Endometrial microvascular endothelial cells (primary cell): ENCODE data around the gene SPACDR. TPM values are rescaled to one million over a fixed set of nuclear protein-coding genes. Genes with fewer than 3 reads are reported as not detected.
"Not testable (repeated sequence)": the region's sequence is repeated elsewhere in the genome, so short reads cannot be mapped to it uniquely, and the experiment has no call there.

Experiments used
- in situ Hi-C: cut with HindIII; loops from 2 replicates; pipeline ENCODE4 v1.10.0; 2017; ENCODE audit warnings: low sequenced_read_pairs, low pct_unique_long_range_greater_than_20kb; ENCODE audit errors: inconsistent ontology term
- total RNA-seq: library from RNA; depleted of rRNA; stranded (reverse); fragments of >200 nt; gene quantifications from one replicate; pipeline ENCODE4 v1.2.3, GENCODE V29; 2015; ENCODE audit errors: inconsistent ontology term

Gene SPACDR, protein sequence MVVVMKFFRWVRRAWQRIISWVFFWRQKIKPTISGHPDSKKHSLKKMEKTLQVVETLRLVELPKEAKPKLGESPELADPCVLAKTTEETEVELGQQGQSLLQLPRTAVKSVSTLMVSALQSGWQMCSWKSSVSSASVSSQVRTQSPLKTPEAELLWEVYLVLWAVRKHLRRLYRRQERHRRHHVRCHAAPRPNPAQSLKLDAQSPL
- total RNA-seq: 8.5 TPM

DNA sequence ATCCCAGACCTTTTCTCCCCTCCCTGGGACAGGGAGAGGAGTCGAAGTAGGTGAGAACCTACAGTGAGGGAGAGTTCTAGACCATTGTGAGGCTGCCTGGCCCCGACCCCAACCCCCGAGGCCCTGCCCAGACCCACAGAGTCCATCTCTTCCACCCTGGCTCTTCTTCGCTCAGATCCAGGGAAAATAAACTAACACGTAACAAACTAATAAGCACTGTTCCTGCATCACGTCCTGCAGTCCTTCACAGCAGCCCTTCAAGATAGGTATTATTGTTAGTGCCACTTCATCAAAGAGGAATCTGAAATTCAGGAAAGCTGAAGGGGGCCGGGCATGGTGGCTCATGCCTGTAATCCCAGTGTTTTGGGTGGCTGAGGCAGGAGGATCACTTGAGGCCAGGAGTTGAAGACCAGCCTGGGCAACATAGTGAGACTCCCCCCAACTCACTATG is at the start of gene SPACDR:
SPACDR (minus strand) TSS at position 51 of the 451 bp plus-strand sequence. CDS start 235 bp downstream, outside the sequence.
- in situ Hi-C loops: no loop called here

DNA sequence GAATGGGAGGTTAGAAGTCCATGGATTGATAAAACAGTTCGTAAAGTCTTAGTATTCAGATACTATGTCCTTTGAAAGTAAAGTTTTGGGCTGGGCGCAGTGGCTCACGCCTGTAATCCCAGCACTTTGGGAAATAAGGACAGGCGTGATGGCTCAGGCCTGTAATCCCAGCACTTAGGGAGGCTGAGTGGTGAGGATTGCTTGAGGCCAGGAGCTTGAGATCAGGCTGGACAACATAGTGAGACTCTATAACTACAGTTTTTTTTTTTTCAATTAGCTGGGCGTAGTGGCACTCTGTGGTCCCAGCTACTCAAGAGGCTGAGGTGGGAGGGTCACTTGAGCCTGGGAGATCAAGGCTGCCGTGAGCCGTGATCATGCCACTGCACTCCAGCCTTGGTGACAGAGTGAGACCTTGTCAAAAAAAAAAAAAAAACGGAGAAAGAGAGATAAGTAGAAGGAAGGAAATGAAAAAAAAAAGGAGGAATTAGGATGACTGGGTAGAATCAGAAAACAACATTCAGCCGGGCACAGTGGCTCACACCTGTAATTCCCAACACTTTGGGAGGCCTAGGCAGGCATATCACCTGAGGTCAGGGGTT is 49.3 kb upstream of the SPACDR start:
- in situ Hi-C loops: no loop called here

DNA sequence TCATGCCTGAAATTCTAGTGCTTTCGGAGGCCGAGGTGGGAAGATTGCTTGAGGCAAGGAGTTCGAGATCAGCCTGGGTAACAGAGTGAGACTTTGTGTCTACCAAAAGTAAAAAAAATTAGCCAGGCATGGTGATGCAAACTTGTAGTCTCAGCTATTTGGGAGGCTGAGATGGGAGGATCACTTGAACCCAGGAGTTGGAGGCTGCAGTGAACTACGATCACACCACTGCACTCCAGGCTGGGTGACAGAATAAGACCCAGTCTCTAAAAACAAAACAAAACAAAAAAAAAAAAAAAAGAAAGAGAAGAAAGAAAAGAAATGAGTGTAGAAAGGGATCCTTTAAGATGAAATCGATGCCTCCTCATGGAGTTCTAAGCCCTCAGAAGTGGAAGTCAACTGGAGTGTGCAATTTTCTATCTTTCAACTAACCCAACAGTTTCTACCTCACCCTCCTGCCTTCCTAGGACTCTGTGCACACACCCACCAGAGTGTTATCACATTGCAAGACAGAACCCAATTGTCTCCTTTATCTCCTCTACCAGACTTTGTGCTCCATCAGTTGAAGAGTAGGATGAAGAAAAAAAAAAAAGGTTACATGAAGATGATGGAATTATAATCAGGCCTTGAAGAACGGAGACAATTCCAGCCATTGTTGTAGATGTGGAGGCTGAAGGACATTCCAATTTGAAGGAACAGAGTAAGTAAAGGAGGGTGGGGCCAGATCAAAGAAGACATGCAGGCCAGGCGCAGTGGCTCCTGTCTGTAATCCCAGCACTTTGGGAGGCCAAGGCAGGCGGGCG is 46.6 kb upstream of the SPACDR start:
- in situ Hi-C loops: no loop called here

DNA sequence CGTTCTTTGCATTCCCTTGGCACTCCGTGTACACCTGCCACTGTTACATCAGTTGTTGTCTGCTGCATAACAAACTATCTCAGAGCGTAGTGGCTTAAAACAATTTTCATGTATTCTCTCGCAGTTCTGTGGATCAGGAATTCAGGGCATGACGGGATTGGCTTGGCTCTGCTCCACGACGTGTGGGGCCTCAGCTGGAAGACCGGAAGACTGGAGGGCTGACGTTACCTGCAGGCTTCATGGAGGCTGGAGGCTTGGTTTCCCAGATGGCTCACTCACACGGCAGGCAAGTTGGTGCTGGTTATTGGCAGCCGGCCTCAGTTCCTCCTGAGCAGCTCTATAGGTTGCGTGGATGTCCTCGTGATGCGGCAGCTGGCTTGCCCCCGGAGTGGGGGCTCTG is 45.2 kb upstream of the SPACDR start:
- in situ Hi-C loops: no loop called here

DNA sequence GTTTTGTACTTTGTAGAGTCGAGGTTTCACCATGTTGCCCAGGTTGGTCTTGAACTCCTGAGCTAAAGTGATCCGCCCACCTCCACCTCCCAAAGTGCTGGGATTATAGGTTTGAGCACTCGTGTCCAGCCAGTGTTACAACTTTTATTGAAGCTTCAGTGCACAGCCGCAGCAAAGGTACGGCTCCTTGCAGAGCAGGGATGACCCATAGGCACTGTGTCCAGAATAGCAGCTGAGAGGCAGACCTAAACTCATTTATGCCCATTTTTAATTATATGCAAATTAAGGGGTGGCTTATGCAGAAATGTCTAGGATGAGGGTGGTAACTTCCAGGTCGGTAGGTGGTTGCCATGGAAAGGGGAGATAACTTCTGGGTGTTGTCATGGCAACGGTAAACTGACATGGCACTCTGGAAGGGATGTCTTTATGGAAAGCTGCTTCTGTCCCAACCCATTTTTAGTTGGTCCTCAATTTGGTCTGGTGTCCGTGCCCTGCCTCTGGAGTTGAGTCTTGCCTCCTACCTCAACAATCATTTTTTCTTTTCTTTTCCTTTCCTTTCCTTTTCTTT is 42.4 kb upstream of the SPACDR start:
- in situ Hi-C loops: no loop called here

DNA sequence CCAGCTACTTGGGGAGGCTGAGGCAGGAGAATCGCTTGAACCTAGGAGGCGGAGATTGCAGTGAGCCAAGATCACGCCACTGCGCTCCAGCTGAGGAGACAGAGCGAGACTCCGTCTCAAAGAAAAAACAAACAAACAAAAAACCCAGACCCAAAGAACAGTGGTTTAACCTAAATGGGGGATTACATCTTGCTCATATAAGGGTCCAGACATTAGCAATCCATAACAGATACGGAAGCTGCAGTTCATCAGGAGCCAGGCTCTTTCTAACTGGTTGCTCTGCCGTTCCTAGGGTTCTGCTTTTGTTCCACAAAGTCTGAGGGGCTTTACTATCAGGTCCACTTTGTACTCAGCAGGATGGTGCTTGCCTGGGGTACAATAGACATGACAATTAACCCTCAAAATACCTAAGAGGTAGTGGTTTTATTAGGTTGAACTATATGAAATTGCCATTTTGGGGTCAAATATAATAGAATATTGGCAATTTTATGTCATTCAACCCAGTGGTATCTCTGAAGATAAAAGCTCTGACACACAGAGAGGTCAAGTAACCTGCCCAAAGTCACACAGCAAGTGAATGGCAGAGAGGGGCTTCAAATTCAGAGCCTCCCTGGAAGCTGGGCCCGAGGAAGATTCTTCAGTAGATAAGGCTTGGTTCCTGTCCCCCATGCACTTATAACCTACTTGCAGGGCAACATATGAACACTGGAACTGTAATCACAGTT is 41.0 kb upstream of the SPACDR start:
- in situ Hi-C loops: no loop called here

DNA sequence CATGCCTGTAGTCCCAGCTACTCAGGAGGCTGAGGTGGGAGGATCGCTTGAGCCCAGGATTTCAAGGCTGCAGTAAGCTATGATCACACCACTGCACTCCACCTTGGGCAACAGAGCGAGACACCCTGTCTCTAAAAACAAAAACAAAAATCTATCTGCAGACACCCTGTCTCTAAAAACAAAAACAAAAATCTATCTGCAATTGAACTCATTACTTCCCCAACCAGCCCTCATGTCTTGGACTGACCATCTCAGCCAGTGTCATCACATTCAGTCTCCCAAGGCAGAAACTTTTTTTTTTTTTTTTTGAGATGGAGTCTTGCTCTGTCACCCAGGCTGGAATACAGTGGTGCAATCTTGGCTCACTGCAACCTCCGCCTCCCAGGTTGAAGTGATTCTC is 40.0 kb upstream of the SPACDR start:
- in situ Hi-C loops: not testable (repeated sequence)

DNA sequence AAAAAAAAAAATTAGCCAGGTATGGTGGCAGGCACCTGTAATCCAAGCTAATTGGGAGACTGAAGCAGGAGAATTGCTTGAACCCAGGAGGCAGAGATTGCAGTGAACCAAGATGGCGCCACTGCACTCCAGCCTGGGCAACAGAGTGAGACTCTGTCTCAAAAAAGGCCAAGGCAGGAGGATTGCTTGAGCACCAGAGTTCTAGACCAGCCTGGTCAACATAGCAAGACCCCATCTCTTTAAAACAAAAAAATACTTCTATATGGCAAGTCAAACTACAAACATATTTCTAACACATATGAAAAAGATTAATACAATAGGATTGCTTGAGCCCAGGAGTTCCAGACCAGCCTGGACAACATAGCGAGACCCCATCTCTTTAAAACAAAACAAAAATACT is 36.7 kb upstream of the SPACDR start:
- in situ Hi-C loops: not testable (repeated sequence)

DNA sequence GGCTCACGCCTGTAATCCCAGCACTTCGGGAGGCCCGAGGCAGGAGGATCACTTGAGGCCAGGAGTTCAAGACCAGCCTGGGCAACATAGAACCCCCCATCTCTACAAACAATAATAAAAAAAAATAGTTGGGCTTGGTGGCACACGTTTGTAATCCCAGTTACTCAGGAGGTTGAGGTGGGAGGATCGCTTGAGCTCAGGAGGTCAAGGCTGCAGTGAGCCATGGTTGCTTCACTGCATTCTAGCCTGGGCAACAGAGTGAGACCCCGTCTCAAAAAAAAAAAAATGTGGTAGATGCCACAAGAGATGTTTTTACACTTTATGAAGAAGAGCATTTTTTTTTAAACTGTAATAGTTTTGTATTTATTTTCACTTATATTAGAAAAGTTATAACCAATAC is 32.4 kb upstream of the SPACDR start:
- in situ Hi-C loops: no loop called here

DNA sequence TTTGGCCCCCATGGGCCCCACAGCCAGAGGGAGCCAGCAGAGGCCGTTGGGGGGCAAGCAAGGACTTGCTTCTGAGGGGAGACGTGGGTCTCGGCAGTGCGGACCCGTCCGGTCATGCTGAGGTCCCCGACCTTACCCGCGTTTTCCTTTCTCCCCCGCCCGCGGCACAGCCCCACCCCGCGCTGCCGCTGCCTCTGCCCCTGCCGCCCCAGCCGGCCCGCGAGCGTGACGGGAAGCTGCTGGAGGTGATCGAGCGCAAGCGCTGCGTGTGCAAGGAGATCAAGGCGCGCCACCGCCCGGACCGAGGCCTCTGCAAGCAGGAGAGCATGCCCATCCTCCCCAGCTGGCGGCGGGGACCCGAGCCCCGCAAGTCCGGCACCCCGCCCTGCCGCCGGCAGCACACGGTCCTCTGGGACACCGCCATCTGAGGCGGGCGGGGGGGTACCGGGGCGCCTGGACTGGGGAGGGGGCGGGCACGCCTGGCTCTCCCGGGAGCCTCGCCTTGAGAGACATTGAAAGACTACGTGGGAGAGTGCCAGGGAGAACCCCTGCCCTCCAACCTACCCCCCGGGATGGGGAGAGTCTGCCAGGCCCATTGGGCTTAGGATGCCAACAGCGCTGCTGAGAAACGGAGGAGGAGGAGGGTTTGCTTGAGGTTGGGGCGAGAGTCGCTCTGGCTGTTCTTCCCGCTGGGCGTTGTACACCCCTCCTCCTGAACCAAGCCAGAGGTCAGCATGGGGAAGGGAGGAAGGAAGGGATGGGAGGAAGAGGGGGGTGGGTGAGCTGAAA is 29.6 kb upstream of the SPACDR start:
- in situ Hi-C loops: no loop called here

DNA sequence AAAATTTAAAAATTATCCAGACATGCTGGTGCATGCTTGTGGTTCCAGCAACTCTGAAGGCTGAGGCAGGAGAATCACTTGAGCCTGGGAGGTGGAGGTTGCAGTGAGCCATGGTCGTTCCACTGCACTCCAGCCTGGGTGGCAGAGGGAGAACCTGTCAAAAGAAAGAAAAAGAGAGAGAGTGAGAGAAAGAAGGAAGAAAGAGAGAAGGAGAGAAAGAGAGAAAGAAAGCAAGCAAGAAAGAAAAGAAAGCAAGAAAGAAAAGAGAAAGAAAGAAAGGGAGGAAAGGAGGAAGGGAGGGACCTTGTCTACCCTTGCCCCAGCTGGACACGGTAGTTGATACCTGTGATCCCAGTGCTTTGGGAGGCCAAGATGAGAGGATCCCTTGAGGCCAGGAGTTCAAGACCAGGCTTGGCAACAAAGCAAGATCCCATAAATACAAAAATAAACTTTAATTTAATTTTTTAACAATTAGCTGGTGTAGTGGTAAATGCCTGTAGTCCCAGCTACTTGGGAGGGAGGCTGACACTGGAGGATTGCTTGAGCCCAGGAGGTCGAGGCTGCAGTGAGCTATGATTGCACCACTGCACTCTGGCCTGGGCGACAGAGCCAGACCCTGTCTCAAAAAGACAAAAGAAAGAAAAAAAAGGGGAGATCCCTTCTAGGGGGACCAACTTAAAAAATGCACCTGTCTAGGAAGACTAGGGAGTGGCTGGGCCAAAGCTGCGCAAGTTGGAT is 28.8 kb upstream of the SPACDR start:
- in situ Hi-C loops: no loop called here

DNA sequence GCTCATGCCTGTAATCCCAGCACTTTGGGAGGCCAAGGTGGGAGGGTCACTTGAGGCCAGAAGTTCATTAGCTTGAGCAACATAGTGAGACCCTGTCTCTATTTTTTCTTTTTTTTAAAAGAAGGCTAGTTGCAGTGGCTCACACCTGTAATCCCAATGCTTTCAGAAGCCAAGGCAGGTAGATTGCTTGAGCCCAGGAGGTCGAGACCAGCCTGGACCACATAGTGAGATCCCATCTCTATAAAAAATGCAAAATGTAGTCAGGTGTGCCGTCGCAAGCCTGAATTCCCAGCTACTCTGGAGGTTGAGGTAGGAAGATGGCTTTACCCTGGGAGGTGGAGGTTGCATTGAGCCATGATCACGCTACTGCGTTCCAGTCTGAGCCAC is 27.1 kb upstream of the SPACDR start:
- in situ Hi-C loops: no loop called here

DNA sequence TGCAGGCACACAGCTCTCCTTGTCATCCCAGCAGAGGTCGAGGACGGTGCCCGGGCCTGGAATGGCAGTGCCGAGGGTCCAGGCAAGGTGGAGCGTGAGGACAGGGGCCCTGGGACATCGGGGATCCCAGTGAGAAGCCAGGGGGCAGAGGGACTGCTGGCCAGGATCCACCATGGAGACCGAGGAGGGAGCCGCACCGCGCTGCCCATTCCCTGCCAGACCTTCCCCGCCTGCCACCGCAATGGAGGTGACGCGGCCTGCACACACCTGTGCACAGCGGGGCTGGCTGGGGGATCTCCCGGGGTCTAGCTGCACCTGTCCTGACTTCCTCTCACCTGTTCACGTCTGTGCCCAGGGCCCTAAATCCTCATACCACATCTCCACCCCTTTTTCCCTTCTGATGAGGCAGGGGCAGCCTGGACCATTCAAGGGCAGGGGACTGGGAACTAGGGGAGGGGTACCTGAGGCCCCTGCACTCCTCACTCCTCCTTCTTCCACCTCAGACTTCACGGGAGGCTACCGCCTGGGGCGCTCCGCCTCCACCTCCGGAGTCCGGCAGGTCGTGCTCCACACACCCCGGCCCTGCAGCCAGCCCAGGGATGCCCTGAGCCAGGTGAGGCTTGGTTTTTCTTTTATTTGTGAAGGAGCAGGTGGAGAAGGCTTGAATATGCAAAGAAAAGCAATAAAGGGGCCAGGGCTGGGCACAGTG is 26.6 kb upstream of the SPACDR start:
- in situ Hi-C loops: no loop called here

DNA sequence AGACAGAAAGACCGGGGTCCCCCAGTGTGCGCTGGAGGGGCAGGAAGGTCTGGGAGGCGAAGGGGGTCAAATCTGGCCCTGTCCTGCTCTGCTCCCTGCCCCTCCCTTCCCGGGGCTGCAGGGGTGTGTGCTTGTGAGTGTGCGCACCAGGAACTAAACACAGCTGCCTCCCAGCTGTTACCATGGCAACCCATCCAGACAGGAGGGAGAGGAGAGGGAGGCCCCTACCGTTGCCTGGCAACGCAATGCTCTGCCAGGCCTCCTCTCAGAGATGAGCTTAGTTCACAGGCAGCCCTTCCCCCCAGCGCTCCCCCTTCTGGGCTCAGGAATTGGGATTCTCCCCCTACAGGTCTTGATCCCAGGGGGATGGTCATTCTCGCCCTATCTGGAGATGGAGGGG is 25.8 kb upstream of the SPACDR start:
- in situ Hi-C loops: no loop called here

DNA sequence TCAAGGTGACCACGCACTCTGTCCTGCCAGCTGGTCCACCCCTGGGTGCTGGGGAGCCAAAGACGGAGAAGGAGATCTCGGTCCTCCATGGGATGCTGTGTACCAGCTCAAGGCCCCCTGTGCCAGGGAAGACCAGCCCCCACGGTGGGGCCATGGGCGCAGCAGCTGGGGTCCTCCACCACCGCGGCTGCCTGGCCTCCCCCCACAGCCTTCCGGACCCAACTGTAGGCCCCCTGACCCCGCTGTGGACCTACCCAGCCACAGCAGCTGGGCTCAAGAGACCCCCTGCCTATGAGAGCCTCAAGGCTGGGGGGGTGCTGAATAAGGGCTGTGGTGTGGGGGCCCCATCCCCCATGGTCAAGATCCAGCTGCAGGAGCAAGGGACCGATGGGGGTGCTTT is 25.1 kb upstream of the SPACDR start:
- in situ Hi-C loops: no loop called here

DNA sequence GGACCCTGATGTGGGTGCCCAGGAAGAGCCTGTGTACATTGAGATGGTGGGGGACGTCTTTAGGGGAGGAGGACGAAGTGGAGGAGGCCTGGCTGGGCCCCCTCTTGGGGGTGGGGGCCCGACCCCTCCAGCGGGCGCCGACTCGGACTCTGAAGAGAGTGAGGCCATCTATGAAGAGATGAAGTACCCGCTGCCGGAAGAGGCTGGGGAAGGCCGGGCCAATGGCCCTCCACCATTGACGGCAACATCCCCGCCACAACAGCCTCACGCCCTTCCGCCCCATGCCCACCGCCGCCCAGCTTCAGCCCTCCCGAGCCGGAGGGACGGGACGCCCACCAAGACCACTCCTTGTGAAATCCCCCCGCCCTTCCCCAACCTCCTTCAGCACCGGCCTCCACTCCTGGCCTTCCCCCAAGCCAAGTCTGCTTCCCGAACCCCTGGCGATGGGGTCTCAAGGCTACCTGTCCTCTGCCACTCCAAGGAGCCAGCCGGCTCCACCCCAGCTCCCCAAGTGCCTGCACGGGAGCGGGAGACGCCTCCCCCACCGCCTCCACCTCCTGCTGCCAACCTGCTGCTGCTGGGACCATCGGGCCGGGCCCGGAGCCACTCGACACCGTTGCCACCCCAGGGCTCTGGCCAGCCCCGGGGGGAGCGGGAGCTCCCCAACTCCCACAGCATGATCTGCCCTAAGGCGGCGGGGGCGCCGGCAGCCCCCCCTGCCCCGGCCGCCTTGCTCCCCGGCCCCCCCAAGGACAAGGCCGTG is 24.5 kb upstream of the SPACDR start:
- in situ Hi-C loops: no loop called here
